GM18951 (cell line): Measurements from ENCODE around the gene CFAP74.
"Not testable (repeated sequence)": the region's sequence is repeated elsewhere in the genome, so short reads cannot be mapped to it uniquely, and the experiment has no call there.

Source experiments
- POLR2A ChIP-seq: IDR thresholded peaks from 4 replicates; pipeline ENCODE4 v1.6.1; 2011; ENCODE audit warnings: mild to moderate bottlenecking; ENCODE audit not compliant: insufficient read length, insufficient read depth; ENCODE audit errors: extremely low read depth
- in situ Hi-C: fragments of 300-500 bp; cut with MboI; formaldehyde crosslinking; loops from one replicate; pipeline ENCODE4 v1.12.0; 2022; ENCODE audit warnings: low sequenced_read_pairs, mixed read lengths, inconsistent platforms; ENCODE audit not compliant: unreplicated experiment

Gene CFAP74

GRCh38 chr1:1892079-1892762, 111.4 kb downstream of the CFAP74 start:
- TF ChIP-seq POLR2A, result no peak
- in situ Hi-C loops, result no loop called here

DNA sequence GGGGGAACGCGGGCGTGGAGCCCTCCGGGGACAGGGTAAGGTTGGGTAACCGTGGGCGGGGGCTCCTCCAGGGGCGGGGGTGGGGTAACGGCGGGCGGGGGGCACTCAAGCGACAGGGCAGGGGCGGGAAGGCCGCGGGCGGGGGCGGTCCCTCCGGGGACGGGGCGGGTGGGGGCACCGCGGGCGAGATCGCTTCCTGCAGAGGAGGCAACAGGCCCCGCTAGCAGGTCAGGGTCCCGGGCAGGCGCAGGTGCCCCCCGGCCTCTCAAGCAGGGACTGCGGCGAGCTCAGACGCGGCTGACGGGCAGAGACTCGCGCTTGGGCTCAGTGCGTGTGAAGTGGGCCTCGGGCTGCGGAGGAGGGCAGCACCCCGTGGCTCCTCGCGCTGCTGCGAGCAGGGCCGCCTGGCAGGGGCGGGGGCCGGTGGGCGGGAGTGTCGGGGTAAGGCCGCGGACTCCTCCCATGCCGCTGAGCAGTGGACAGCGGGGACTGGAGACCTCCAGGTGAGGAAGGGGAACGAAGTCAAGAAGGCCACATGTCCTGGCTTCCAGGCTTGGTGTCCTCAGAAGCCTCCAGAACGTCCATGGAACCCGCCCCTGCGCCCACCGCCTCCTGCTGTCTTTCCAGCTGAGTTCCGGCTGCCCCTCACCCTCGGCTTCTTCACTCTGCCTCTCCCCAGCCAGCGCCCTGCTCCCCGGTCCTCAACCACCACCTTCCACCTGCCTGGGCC, 112.1 kb downstream of the CFAP74 start:
- peak; percentile 57 for TF ChIP-seq POLR2A
- in situ Hi-C loops, result no loop called here

- TF ChIP-seq POLR2A, result peak; percentile 75
- in situ Hi-C loops, result no loop called here
Observed at GRCh38 chr1:1890506-1891348, 112.9 kb downstream of the CFAP74 start, which contains the start of gene GNB1. TSS of gene GNB1 (minus strand) at chr1:1891087. CDS start at chr1:1825453, 65,634 bp downstream.

GRCh38 chr1:1889847-1890505, 113.6 kb downstream of the CFAP74 start:
- in situ Hi-C loops, result loop anchor here (5.0 kb wide), 1 partner anchor 103 kb away; no protein-coding TSS in a partner anchor
- TF ChIP-seq POLR2A, result peak; percentile 35

- in situ Hi-C loops, result loop anchor here (5.0 kb wide), 1 partner anchor 102 kb away; no protein-coding TSS in a partner anchor
- TF ChIP-seq POLR2A, result no peak
Observed at GRCh38 chr1:1889090-1889750, 114.4 kb downstream of the CFAP74 start.

- in situ Hi-C loops, result not testable (repeated sequence)
Observed at GRCh38 chr1:1883890-1884289, 119.7 kb downstream of the CFAP74 start.

DNA sequence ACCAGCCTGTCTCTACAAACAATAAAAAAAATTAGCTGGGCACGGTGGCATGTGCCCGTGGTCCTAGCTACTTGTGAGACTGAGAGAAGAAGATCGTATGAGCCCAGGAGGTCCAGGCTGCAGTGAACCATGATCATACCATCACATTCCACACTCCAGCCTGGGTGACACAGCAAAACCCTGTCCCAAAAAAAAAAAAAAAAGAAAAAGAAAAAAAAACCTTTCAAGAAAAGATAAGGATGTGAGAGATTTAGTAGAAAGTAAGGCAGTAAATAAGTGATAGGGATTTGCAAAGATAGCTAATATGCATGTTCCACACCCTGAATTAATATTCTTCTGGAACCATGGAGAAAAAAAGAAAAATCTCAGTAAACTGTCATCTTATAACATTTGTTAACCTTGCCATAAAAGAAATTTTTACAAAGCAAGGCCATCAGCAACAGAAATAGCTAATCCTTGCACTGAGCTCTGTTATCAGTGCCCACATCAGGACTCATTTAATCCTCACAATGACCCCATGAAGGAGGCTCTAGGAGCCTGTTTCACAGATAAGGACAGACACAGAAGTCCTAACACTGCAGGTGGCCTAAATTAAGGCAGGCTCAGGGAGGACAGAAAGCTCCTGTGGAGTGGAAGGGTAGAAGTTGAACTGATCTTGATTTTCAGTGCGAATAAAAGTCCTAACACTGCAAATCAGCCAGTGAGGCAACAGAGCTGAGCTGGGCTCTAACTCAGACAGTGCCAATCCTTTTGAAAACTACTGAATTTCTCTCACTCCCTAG, 120.3 kb downstream of the CFAP74 start:
- in situ Hi-C loops, result no loop called here
- TF ChIP-seq POLR2A, result no peak

DNA sequence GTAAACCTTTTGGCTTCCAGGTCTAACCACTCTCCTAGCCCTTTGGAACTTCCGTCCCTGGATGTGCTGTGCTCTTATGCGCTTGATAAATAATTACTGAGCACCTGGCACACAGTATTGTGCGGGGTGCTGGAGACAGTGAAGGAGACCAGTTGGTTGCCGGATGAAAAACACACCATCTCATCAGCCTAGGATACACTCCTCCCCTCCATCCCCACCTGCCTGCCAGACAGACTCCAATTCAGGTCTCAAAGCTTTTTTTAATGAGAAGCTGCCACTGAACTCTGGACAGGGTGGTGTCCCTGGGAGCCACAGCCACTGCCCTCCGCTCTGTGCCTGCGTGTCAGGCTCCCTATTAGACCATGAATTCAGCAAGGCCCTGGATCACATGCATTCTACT, 121.9 kb downstream of the CFAP74 start:
- no peak for TF ChIP-seq POLR2A

DNA sequence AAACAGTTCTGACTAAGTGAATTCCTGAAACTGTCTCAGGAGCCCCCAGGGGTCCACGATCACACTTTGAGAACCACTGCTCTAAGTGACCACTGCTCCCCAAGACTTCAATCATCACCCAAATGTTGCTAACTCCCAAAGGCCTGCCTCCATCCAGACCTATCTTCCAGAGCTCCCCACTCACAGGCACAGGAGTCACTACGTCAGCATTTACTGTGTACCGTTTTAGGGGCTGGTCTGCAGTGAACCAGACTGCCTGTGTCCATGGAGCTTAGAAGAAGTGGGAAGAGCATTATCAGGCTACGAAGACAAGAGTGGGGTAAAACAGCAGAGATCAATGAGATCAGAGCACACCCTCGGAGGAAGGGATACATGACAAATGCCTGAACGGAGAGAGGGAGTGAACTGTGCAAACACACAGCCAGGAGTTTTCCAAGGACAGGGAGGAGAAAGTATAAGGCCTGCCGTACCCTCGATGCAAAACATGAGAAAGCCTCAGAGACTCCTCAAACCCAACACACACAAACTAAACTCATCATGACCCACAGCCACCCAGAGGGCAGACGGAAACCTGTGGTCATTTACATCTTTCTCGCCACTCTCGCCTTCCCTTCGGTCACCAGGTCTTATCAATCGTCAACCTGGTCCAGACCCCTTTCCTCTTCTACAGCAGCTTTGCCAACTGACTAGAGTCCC, 122.8 kb downstream of the CFAP74 start:
- TF ChIP-seq POLR2A, result no peak
- in situ Hi-C loops, result no loop called here

More for the DNA sequence above, 121.9 kb downstream of the CFAP74 start:
- in situ Hi-C loops, result no loop called here

GRCh38 chr1:1879942-1880341, 123.6 kb downstream of the CFAP74 start:
- in situ Hi-C loops, result no loop called here
- TF ChIP-seq POLR2A, result no peak

DNA sequence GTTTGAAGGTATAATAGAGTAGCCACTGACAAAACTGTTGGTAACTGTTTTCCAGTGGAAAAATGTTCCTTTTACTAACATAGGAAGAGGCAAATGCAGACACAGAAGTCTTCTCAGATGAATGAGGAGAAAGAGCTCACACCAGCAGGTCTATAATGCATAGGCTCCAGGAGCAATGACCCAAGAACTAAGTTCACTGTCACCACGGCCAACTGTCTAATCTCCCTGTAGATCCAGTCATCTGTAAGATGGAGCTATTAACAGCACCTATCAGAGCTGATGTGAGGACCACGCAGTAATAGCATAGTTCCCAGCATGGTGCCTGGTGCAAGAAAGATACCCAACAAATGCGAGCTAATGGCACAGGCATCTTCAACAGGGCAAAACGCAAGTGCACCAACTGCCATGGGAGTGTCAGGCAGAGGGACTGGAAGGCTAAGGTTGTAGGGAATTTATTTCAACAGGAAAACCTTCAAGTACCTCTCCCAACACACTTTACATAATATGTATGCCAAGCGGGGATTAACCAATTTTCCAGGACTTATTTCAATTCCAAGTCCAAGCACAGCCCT, 125.6 kb downstream of the CFAP74 start:
- in situ Hi-C loops, result no loop called here
- TF ChIP-seq POLR2A, result no peak

GRCh38 chr1:1876335-1876930, 127.2 kb downstream of the CFAP74 start:
- no peak for TF ChIP-seq POLR2A
- in situ Hi-C loops, result no loop called here
